HL-60/S4 (cell line): ENCODE measurements around the gene BAZ2A.

Experiments used
- in situ Hi-C: fragments of 300-500 bp; cut with MboI; formaldehyde crosslinking; loops from 2 replicates; pipeline ENCODE4 v1.14.3; 2022; ENCODE audit warnings: low sequenced_read_pairs

Gene BAZ2A

GRCh38 chr12:56635806-56636674 is 5.9 kb upstream of the BAZ2A start:
- in situ Hi-C loops: no loop called here

GRCh38 chr12:56634837-56635791 is 5.0 kb upstream of the BAZ2A start:
- in situ Hi-C loops: no loop called here

GRCh38 chr12:56634242-56634836 is 4.2 kb upstream of the BAZ2A start:
- in situ Hi-C loops: no loop called here

- in situ Hi-C loops: no loop called here
Measured at GRCh38 chr12:56633468-56634241, 3.5 kb upstream of the BAZ2A start.

- in situ Hi-C loops: no loop called here
Measured at GRCh38 chr12:56632701-56633467, 2.8 kb upstream of the BAZ2A start.

- in situ Hi-C loops: no loop called here
Measured at GRCh38 chr12:56631790-56632700, 1.9 kb upstream of the BAZ2A start.

GRCh38 chr12:56629459-56630179 is 507 bp downstream of the BAZ2A start:
- in situ Hi-C loops: no loop called here

- in situ Hi-C loops: no loop called here
Measured at GRCh38 chr12:56628671-56629458, 1.3 kb downstream of the BAZ2A start.

- in situ Hi-C loops: no loop called here
Measured at GRCh38 chr12:56626701-56627100, 3.4 kb downstream of the BAZ2A start.

- in situ Hi-C loops: no loop called here
Measured at GRCh38 chr12:56622535-56622934, 7.6 kb downstream of the BAZ2A start.

- in situ Hi-C loops: no loop called here
Measured at GRCh38 chr12:56616925-56617324, 13.2 kb downstream of the BAZ2A start.

GRCh38 chr12:56616244-56616643 is 13.9 kb downstream of the BAZ2A start:
- in situ Hi-C loops: no loop called here

- in situ Hi-C loops: no loop called here
Measured at GRCh38 chr12:56614627-56615026, 15.5 kb downstream of the BAZ2A start.

- in situ Hi-C loops: no loop called here
Measured at GRCh38 chr12:56604355-56604754, 25.8 kb downstream of the BAZ2A start.

GRCh38 chr12:56602239-56602638 is 27.9 kb downstream of the BAZ2A start:
- in situ Hi-C loops: no loop called here

GRCh38 chr12:56601503-56601902 is 28.6 kb downstream of the BAZ2A start:
- in situ Hi-C loops: no loop called here

- in situ Hi-C loops: no loop called here
Measured at GRCh38 chr12:56600753-56601152, 29.4 kb downstream of the BAZ2A start.
